Kidney (tissue), 14 donors: ENCODE measurements around the gene DVL1. TPM values are rescaled to one million over a fixed set of nuclear protein-coding genes. Genes with fewer than 3 reads are reported as not detected.

Experiments used
- DNase-seq, 5 donors: peaks; one replicate each; pipeline ENCODE4 v3.0.0-alpha.2; 2013 to 2020
- FAIRE-seq: peaks from 2 replicates; lab custom pipeline; 2012; peaks lifted over from hg19 to GRCh38; lab: Jason Lieb, UNC
- H3K27ac ChIP-seq, 2 donors: one replicate each; pipeline ENCODE4 v1.7.0; 2013; ENCODE audit warnings: low read depth in 2 of 2, low read length in 2 of 2, inconsistent platforms in 1 of 2
- H3K27me3 ChIP-seq: one replicate; pipeline ENCODE4 v1.7.1; 2013; ENCODE audit warnings: low read length, inconsistent platforms; ENCODE audit not compliant: control insufficient read depth, insufficient read depth
- H3K36me3 ChIP-seq, 3 donors: one replicate each; pipeline versions ENCODE4 v1.7.0 to v1.7.1; 2013; ENCODE audit warnings: low read length in 3 of 3, control low read depth in 1 of 3, inconsistent platforms in 1 of 3; ENCODE audit not compliant: insufficient read depth in 3 of 3, control insufficient read depth in 2 of 3
- H3K4me1 ChIP-seq, 3 donors: one replicate each; pipeline versions ENCODE4 v1.7.0 to v1.7.1; 2013; ENCODE audit warnings: low read length in 3 of 3, inconsistent platforms in 1 of 3, low read depth in 1 of 3; ENCODE audit not compliant: control insufficient read depth in 2 of 3, insufficient read depth in 2 of 3
- H3K4me3 ChIP-seq, 3 donors: one replicate each; pipeline versions ENCODE4 v1.7.0 to v1.8.1; 2013; ENCODE audit warnings: low read length in 3 of 3, control low read depth in 1 of 3, inconsistent platforms in 1 of 3
- H3K9ac ChIP-seq, 3 donors: one replicate each; pipeline versions ENCODE4 v1.7.0 to v1.7.1; 2013; ENCODE audit warnings: low read length in 3 of 3, control low read depth in 1 of 3, inconsistent platforms in 1 of 3
- H3K9me3 ChIP-seq, 3 donors: one replicate each; pipeline versions ENCODE4 v1.7.0 to v1.7.1; 2013; ENCODE audit warnings: low read length in 3 of 3, control low read depth in 1 of 3, inconsistent platforms in 1 of 3; ENCODE audit not compliant: control insufficient read depth in 2 of 3, insufficient read depth in 1 of 3
- CTCF ChIP-seq: IDR thresholded peaks from 3 replicates; pipeline ENCODE4 v1.5.1; 2012; ENCODE audit warnings: mild to moderate bottlenecking, moderate library complexity, borderline replicate concordance; ENCODE audit not compliant: insufficient read depth; ENCODE audit errors: extremely low read depth
- intact Hi-C: fragments of 100-400 bp; cut with DNase I; formaldehyde crosslinking; loops from one replicate; pipeline ENCODE4 v1.11.1; 2022
- polyA plus RNA-seq: library from polyadenylated mRNA; stranded (reverse); fragments of 350-450 nt; fragmentation: Illumina TruSeq; extraction: RNeasy Lipid Tissue Mini Kit (QIAGEN cat#74804); gene quantifications from one replicate; pipeline ENCODE4 v1.2.3, GENCODE V29; 2014; ENCODE audit warnings: low read depth, low replicate concordance; ENCODE audit not compliant: insufficient read depth
- total RNA-seq: library from RNA; stranded (reverse); fragmentation: NEBNext Ultra II Directional; extraction: Animal tissue kit (Norgen Biotek cat#: 25700); gene quantifications from one replicate; pipeline ENCODE4 v1.2.1, GENCODE V29; 2021
- donor health status: control.
- donor health status: control.
- donor health status: control.
- donor health status: control.
- donor health status: control.
- donor health status: DM: yes; HTN: yes; CAD: no.
- donor health status: Normal renal cell carcinoma (clear cell type).

DVL1 gene
- total and polyA plus RNA-seq, 2 donors from 2014 or later = 32.5 to 55.0 TPM

DNA sequence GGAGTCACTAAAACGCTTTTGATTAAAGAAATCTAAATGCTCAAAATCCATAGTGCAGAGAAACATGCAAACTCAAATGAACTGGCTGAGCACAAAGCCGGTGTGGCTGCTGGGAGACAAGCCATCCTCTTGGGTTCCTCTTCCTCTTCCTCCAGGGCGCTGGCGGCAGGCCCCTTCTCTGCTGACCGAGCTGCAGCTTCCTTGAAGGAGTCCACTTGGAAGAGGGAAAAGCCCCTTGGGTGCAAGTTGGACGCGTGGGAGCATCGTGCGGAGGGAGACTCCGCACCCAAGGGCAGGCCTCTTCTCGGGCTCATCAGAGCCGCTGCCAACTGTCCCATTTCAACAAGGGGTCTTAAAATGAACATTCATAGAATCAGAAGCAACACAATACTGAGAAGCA is 42.0 kb upstream of the DVL1 start:
- no peak overlapping the region for H3K9ac ChIP-seq
- H3K4me1 ChIP-seq = peaks cover 0 to 3% (median 0%) of the 10 kb centered on the region in 3 donors
- FAIRE-seq = no peak
- no peak for TF ChIP-seq CTCF
- H3K4me3 ChIP-seq = no peak overlapping the region
- no peaks in the 10 kb centered on the region for H3K9me3 ChIP-seq
- H3K36me3 ChIP-seq = peaks cover 15 to 74% (median 51%) of the 10 kb centered on the region in 3 donors
- intact Hi-C loops = no loop called here
- DNase-seq = peak in 1 of 5 donors; percentile 47
- H3K27me3 ChIP-seq = no peaks in the 10 kb centered on the region
- no peak overlapping the region for H3K27ac ChIP-seq

DNA sequence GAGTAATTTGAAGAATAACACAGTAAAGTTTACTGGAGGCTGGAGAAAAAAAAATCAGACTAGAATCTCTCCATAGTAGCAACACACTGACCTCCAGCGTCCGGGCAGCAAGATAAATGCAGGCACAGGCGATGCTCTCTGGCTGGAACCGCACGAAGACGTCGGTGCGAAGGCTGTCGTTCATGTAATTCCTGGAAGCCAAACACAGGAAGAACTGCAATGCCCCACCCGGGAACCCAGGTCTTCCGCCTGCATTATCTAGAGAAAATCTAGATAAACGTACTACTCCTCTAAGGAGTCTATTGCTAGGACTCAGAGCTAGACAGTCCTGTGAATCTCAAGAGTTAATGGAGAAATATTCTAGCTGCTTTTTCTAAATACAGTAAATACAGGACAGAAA is 41.5 kb upstream of the DVL1 start:
- Histone ChIP-seq H3K36me3 (peaks cover 15 to 78% (median 56%) of the 10 kb centered on the region in 3 donors), H3K27ac (no peak overlapping the region), H3K27me3 (no peaks in the 10 kb centered on the region), H3K4me1 (peaks cover 0 to 2% (median 0%) of the 10 kb centered on the region in 3 donors), H3K9me3 (no peaks in the 10 kb centered on the region), H3K9ac (no peak overlapping the region), H3K4me3 (no peak overlapping the region)
- intact Hi-C loops = no loop called here
- DNase-seq (peak in 1 of 5 donors; percentile 31), FAIRE-seq (no peak)
- no peak for TF ChIP-seq CTCF

DNA sequence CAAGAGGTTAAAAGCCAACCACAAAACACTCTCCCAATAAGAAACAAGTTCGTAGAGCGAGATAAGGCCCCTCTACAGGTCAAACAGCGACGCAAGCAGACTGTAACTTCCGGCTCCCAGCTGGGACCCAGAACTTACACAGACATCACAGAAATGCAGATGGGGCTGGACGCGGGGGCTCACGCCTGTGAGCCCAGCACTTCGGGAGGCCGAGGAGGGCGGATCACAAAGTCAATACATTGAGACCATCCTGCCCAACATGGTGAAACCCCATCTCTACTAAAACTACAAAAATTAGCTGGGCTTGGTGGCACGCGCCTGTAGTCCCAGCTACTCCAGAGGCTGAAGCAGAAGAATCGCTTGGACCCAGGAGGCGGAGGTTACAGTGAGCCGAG is 38.9 kb upstream of the DVL1 start:
- H3K4me1 ChIP-seq = no peaks in the 10 kb centered on the region
- TF ChIP-seq CTCF = no peak
- no peaks in the 10 kb centered on the region for H3K9me3 ChIP-seq
- intact Hi-C loops = no loop called here
- H3K9ac ChIP-seq = no peak overlapping the region
- H3K27me3 ChIP-seq = no peaks in the 10 kb centered on the region
- no peak overlapping the region for H3K27ac ChIP-seq
- no peak for FAIRE-seq
- H3K36me3 ChIP-seq = peaks cover 11 to 60% (median 41%) of the 10 kb centered on the region in 3 donors
- peak in 1 of 5 donors; percentile 30 for DNase-seq
- H3K4me3 ChIP-seq = no peak overlapping the region
